ENCODE results near the gene PGF.

- TF ChIP-seq EZH2phosphoT487 (IDR thresholded peaks at IDR 0.05; ENCODE audit: borderline replicate concordance) (no peak), SRF (IDR thresholded peaks at IDR 0.05; ENCODE audit: low read depth) (no peak), POLR2AphosphoS5 (IDR thresholded peaks at IDR 0.05; ENCODE audit: low read depth, low read length) (no peak), POLR2A (IDR thresholded peaks at IDR 0.05; ENCODE audit: borderline replicate concordance, extremely low read depth, insufficient read depth, insufficient read length) (no peak), EZH2 (IDR thresholded peaks at IDR 0.05) (no peak)
These were observed 8.4 kb upstream of the PGF start for GRCh38 chr14:74963705-74964271.
